ENCODE data around the gene PLCB4.

PLCB4 gene

GRCh38 chr20:9053108-9053507, 15.8 kb upstream of the PLCB4 start:
- in situ Hi-C loops (cut with MboI; ENCODE audit: low sequenced_read_pairs, unreplicated experiment), result no loop called here
- no peak for TF ChIP-seq CTCF (IDR thresholded peaks at IDR 0.05; ENCODE audit: borderline replicate concordance, control extremely low read depth, extremely low read depth, insufficient read depth, missing control alignments)
- no peak for DNase-seq (ENCODE audit: low spot score)

- in situ Hi-C loops (cut with MboI; ENCODE audit: low sequenced_read_pairs, unreplicated experiment), result no loop called here
- no peak for DNase-seq (ENCODE audit: low spot score)
- no peak for TF ChIP-seq CTCF (IDR thresholded peaks at IDR 0.05; ENCODE audit: borderline replicate concordance, control extremely low read depth, extremely low read depth, insufficient read depth, missing control alignments)
Observed at GRCh38 chr20:9054176-9054575, 14.7 kb upstream of the PLCB4 start.

GRCh38 chr20:9059931-9060330, 9.0 kb upstream of the PLCB4 start:
- no peak for DNase-seq (ENCODE audit: low spot score)
- TF ChIP-seq CTCF (IDR thresholded peaks at IDR 0.05; ENCODE audit: borderline replicate concordance, control extremely low read depth, extremely low read depth, insufficient read depth, missing control alignments), result no peak
- in situ Hi-C loops (cut with MboI; ENCODE audit: low sequenced_read_pairs, unreplicated experiment), result no loop called here

- TF ChIP-seq CTCF (IDR thresholded peaks at IDR 0.05; ENCODE audit: borderline replicate concordance, control extremely low read depth, extremely low read depth, insufficient read depth, missing control alignments), result no peak
Observed at GRCh38 chr20:9061434-9061833, 7.5 kb upstream of the PLCB4 start.

GRCh38 chr20:9062066-9062465, 6.8 kb upstream of the PLCB4 start:
- in situ Hi-C loops (cut with MboI; ENCODE audit: low sequenced_read_pairs, unreplicated experiment), result no loop called here
- DNase-seq (ENCODE audit: low spot score), result no peak
- TF ChIP-seq CTCF (IDR thresholded peaks at IDR 0.05; ENCODE audit: borderline replicate concordance, control extremely low read depth, extremely low read depth, insufficient read depth, missing control alignments), result no peak

More at GRCh38 chr20:9061434-9061833, 7.5 kb upstream of the PLCB4 start:
- DNase-seq (ENCODE audit: low spot score), result no peak
- in situ Hi-C loops (cut with MboI; ENCODE audit: low sequenced_read_pairs, unreplicated experiment), result no loop called here

- no peak for TF ChIP-seq CTCF (IDR thresholded peaks at IDR 0.05; ENCODE audit: borderline replicate concordance, control extremely low read depth, extremely low read depth, insufficient read depth, missing control alignments)
- in situ Hi-C loops (cut with MboI; ENCODE audit: low sequenced_read_pairs, unreplicated experiment), result no loop called here
- no peak for DNase-seq (ENCODE audit: low spot score)
Observed at GRCh38 chr20:9066191-9066590, 2.7 kb upstream of the PLCB4 start.
